Activated T-cell treated with anti-CD3 and anti-CD28 coated beads for 48 hours (primary cell): Measurements from ENCODE around the gene FRMD6.

Source experiments
- DNase-seq: peaks from one replicate; pipeline ENCODE4 v3.0.0-alpha.2; 2020; ENCODE audit warnings: low read depth

FRMD6 gene

GRCh38 chr14:51776102-51776894 lies 124.6 kb downstream of the FRMD6 start:
- DNase-seq = peak; percentile 22

- DNase-seq = peak; percentile 54
Measured at GRCh38 chr14:51780006-51780692, 128.4 kb downstream of the FRMD6 start.
